MCF 10A (cell line): ENCODE data around the gene GPR156. TPM values are rescaled to one million over a fixed set of nuclear protein-coding genes. Genes with fewer than 3 reads are reported as not detected.

Experiments
- BruUV-seq: library from RNA; stranded (reverse); fragments of 400-500 nt; replicated peaks from 2 replicates; lab custom pipeline; 2021; lab: Mats Ljungman, UMichigan
- CTCF ChIA-PET: fragments of 300-600 bp; sonication (Branson Sonifier 250); formaldehyde crosslinking; extraction: SDS; loops from one replicate; lab custom pipeline; 2021; ENCODE audit warnings: antibody characterized with exemption, inconsistent platforms; lab: Yijun Ruan, JAX
- POLR2A ChIA-PET: fragments of 300-600, 350-650 bp; sonication (Branson Sonifier 250); formaldehyde crosslinking; extraction: SDS; loops from one replicate; lab custom pipeline; 2020; ENCODE audit warnings: antibody characterized with exemption, inconsistent platforms; lab: Yijun Ruan, JAX
- DNase-seq: peaks from one replicate; pipeline ENCODE4 v3.0.0-alpha.2; 2018; ENCODE audit not compliant: unreplicated experiment
- H3K27ac Mint-ChIP-seq: one replicate; pipeline ENCODE4 v1.8.0; 2022; ENCODE audit warnings: mild to moderate bottlenecking, low read depth, mixed read lengths; ENCODE audit not compliant: unreplicated experiment
- H3K27me3 Mint-ChIP-seq: one replicate; pipeline ENCODE4 v1.8.0; 2022; ENCODE audit warnings: mixed read lengths; ENCODE audit not compliant: insufficient read depth, unreplicated experiment
- H3K36me3 Mint-ChIP-seq: one replicate; pipeline ENCODE4 v1.8.0; 2022; ENCODE audit warnings: mild to moderate bottlenecking, moderate library complexity, mixed read lengths; ENCODE audit not compliant: insufficient read depth, unreplicated experiment
- H3K4me1 Mint-ChIP-seq: one replicate; pipeline ENCODE4 v1.8.0; 2022; ENCODE audit warnings: mixed read lengths; ENCODE audit not compliant: insufficient read depth, unreplicated experiment
- H3K4me3 Mint-ChIP-seq: one replicate; pipeline ENCODE4 v1.8.0; 2022; ENCODE audit warnings: mild to moderate bottlenecking, moderate library complexity, mixed read lengths; ENCODE audit not compliant: unreplicated experiment
- H3K9me3 Mint-ChIP-seq: one replicate; pipeline ENCODE4 v1.8.0; 2022; ENCODE audit warnings: mixed read lengths; ENCODE audit not compliant: unreplicated experiment
- intact Hi-C: fragments of 100-400 bp; cut with micrococcal nuclease; formaldehyde crosslinking; loops from 2 replicates; pipeline ENCODE4 v1.14.1; 2022
- total RNA-seq: library from RNA; stranded (reverse); gene quantifications from 2 replicates; pipeline ENCODE4 v1.2.3, GENCODE V29; 2022
- TF ChIP-seq, protein P1 (sequence below): fragments of 200-600 bp; IDR thresholded peaks from one replicate; pipeline ENCODE4 v1.8.0; 2022; ENCODE audit warnings: antibody characterized with exemption, mild to moderate bottlenecking; ENCODE audit not compliant: unreplicated experiment

The GPR156 gene
- total RNA-seq, 1 experiment from 2014 or later = 0.72 TPM

- H3K4me3 Mint-ChIP-seq = no peak overlapping the region
- H3K27ac Mint-ChIP-seq = no peak overlapping the region
- intact Hi-C loops = no loop called here
- peaks cover 22% of the 10 kb centered on the region for H3K4me1 Mint-ChIP-seq
- H3K36me3 Mint-ChIP-seq = no peaks in the 10 kb centered on the region
- TF ChIP-seq, protein P1, sequence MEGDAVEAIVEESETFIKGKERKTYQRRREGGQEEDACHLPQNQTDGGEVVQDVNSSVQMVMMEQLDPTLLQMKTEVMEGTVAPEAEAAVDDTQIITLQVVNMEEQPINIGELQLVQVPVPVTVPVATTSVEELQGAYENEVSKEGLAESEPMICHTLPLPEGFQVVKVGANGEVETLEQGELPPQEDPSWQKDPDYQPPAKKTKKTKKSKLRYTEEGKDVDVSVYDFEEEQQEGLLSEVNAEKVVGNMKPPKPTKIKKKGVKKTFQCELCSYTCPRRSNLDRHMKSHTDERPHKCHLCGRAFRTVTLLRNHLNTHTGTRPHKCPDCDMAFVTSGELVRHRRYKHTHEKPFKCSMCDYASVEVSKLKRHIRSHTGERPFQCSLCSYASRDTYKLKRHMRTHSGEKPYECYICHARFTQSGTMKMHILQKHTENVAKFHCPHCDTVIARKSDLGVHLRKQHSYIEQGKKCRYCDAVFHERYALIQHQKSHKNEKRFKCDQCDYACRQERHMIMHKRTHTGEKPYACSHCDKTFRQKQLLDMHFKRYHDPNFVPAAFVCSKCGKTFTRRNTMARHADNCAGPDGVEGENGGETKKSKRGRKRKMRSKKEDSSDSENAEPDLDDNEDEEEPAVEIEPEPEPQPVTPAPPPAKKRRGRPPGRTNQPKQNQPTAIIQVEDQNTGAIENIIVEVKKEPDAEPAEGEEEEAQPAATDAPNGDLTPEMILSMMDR = no peak
- H3K9me3 Mint-ChIP-seq = peaks cover 11% of the 10 kb centered on the region
- CTCF ChIA-PET = interaction anchor here (0.6 to 1.2 kb wide), 3 partner anchors 56 to 623 kb away, joined by 3 to 4 read pairs (median 3); no protein-coding TSS in a partner anchor
- H3K27me3 Mint-ChIP-seq = no peaks in the 10 kb centered on the region
- BruUV-seq = no TSS peak
- POLR2A ChIA-PET = interaction anchor here (0.8 to 2.0 kb wide), 3 partner anchors 14 to 60 kb away, joined by 3 to 5 read pairs (median 3); no protein-coding TSS in a partner anchor
- no peak for DNase-seq
Measured at GRCh38 chr3:120151791-120152190, 133.2 kb downstream of the GPR156 start.

DNA sequence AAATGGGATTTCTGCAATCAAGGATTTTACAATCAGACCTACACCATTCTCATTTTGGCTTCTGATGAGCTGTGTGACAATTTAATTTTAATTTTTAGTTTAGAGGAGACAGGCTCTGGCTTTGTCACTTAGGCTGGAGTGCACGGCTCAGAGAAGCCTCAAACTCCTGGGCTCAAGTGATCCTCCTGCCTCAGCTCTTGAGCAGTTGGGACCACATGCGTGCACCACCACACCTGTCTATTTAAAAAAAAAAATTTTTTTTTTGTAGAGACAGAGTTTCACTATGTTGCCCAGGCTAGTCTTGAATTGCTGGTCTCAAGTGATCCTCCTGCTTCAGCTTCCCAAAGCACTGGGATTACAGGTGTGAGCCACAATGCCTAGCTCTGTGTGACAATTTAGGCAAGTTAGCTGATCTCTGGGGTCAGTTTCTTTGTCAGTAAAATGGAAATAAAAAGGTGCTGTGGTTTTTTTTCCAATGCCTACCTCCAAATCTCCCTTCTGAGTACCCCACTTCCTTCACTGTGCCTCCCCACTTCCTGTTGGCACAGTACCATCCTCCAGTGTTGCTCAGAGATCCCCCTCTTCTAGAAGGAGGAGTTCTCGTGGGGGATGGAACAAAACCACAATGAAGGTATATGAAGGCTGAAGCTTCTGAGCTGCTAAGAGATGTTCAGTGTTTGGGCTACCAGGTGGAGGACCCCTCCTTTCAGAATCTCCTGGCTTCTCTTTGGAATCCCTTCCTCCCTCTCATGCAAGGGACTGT is 136.7 kb downstream of the GPR156 start:
- CTCF ChIA-PET = interaction anchor here (0.7 to 2.0 kb wide), 13 partner anchors 9 to 374 kb away, joined by 3 to 6 read pairs (median 4); no protein-coding TSS in a partner anchor
- BruUV-seq = no TSS peak
- no peak overlapping the region for H3K27ac Mint-ChIP-seq
- POLR2A ChIA-PET = interaction anchor here (1.8 to 8.3 kb wide), 4 partner anchors 11 to 53 kb away, joined by 5 to 88 read pairs (median 30); partner anchors contain the start of gene GSK3B
- peaks cover 43% of the 10 kb centered on the region for H3K4me1 Mint-ChIP-seq
- no peaks in the 10 kb centered on the region for H3K9me3 Mint-ChIP-seq
- peaks cover 10% of the 10 kb centered on the region for H3K36me3 Mint-ChIP-seq
- TF ChIP-seq, protein P1 = no peak
- no peak overlapping the region for H3K4me3 Mint-ChIP-seq
- H3K27me3 Mint-ChIP-seq = no peaks in the 10 kb centered on the region
- DNase-seq = no peak
- intact Hi-C loops = no loop called here

DNA sequence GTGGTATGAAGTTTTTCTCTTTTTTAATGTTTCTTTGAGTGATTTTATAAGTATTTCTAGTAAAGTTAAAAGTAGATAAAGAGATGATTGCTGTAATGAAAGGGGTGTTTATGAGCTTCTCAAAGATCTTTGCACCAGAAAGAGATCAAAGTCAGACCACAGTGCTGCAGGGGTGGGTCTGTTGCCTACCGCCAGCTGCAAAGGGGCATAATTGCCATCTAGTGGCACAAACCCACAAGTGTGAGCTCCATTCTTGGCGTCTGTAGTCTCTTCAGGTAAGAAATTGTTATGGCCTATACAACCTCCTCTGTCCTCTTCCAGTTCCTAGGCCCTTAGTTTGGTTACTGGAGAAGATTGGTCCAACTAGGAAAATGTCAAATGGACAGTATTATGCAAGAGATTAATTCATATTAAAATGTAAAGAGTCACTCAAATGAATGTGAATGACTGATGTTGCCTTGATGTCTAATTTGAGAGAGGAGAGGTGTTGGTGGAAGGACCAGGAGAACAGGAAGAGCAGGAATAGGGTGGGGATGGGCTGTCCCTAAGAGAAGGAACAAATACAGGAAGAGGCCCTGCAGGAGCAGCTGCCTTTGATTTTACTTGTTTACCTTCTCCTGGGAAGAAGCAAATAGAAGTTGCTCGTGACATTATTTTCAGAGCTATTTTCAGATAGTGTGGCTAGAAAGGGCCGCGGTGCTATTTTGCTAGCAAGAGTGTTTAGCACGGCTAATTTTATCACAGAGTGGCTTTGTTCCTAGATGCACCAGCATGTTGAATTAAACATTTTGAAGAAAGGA is 137.8 kb downstream of the GPR156 start:
- Mint-ChIP-seq H3K36me3 (peaks cover 10% of the 10 kb centered on the region), H3K27ac (peak overlapping the region; percentile 49), H3K4me1 (peaks cover 35% of the 10 kb centered on the region), H3K9me3 (no peaks in the 10 kb centered on the region), H3K4me3 (no peak overlapping the region), H3K27me3 (no peaks in the 10 kb centered on the region)
- intact Hi-C loops = no loop called here
- CTCF ChIA-PET = interaction anchor here (0.7 to 2.0 kb wide), 13 partner anchors 12 to 470 kb away, joined by 3 to 11 read pairs (median 4); partner anchors contain the start of gene COX17
- TF ChIP-seq, protein P1 = peak; percentile 10
- DNase-seq = peak; percentile 39
- POLR2A ChIA-PET = interaction anchor here (0.6 to 8.3 kb wide), 17 partner anchors 10 to 203 kb away, joined by 3 to 88 read pairs (median 5); partner anchors contain the start of gene GSK3B
- no TSS peak for BruUV-seq
